ENCODE results near the gene MAT1A. TPM values are rescaled to one million over a fixed set of nuclear protein-coding genes. Genes with fewer than 3 reads are reported as not detected.

Gene MAT1A
- total and polyA plus RNA-seq, 9 of the 15 experiments (the other 6 are each of a cell fraction or from before 2014, with no cell fraction given): 0.03 to 0.30 (median 0.11) TPM; not detected in 2

- TF ChIP-seq NR0B1 (IDR thresholded peaks at IDR 0.05; ENCODE audit: partially characterized antibody) (no peak), ZBTB1 (CRISPR knock-in tag; IDR thresholded peaks at IDR 0.05; ENCODE audit: borderline replicate concordance, low read depth) (no peak), ZSCAN29 (IDR thresholded peaks at IDR 0.05) (no peak), RBM39 (optimal IDR thresholded peaks at IDR 0.05; ENCODE audit: low read depth, low read length) (no peak), CREB3 (tag; conservative IDR thresholded peaks at IDR 0.05; ENCODE audit: low read depth) (no peak), RAD21 (CRISPR knock-in tag; conservative IDR thresholded peaks at IDR 0.05 in 1 of 2, IDR thresholded peaks at IDR 0.05 in 1 of 2) (no peak), CEBPZ (IDR thresholded peaks at IDR 0.05; ENCODE audit: borderline replicate concordance, low read depth, low read length) (no peak)
Measured at GRCh38 chr10:80321183-80321582, 31.7 kb upstream of the MAT1A start (continued).

Measured in K562 (cell line).